Measurements from ENCODE around the gene SERGEF.

The SERGEF gene

DNA sequence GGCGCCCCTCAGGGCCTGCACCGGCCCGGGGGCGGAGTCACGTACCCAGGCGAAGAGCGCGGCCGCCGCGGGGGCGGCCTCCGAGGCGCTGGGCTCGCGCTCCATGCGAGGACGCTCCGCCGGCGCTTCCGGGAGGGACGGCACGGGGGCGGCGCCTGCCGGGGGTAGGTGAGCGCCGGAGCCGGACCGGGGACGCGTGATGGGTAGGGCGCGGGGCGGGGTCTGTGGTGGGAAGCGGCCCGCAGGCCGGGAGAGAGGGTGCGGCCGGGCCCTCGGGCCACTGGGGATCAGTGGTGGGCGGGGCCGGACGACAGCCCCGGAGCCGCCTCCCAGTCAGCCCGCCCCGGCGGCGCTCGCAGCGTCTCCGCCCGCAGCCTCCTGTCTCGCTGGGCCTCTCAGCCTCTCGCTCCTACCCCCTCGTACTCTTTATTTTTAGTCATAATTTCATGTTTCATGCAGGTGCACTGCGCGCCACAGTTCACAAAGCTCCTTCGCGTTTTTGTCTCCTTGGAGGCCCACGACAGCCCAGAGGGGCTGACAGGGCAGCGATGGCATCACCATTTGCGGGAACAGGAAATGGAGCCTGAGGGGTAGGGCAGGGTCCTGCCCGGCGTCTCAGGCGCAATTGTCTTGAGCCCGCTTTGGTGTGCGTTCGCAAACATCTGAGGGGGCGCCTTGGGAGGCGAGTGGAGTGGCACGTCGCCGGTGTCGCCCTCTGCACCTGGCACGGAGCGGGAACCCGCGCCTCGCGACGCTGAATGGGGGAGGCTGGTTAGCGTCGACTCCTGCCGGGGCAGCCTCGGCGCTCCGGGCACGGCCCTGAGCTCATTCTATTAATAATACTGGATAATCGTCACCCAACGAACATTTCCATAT lies at the start of gene SERGEF:
SERGEF (minus strand) TSS at position 142 of the 876 bp plus-strand sequence; CDS start at position 105, 37 bp downstream.
- peak; percentile 97 for DNase-seq

DNA sequence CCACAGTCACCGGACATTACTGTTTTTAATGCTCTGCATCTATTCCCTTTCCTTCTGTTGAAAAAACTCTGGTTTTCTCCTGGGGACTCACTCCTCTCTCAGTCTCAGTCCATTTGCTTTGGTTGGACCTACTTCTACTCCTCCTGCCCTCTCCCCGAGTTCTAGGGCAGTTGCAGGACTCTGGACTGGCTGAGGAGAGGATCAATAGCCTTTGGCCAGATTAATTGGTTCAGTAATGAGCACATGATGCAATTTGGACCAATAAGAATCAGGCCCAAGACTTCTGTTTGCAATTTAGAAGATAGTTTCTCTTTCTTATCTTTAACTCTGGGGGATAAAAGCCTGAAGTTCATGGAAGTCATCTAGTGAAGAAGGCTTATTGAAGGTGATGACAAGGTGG lies 48.5 kb upstream of the SERGEF start:
- no peak for DNase-seq

- peak; percentile 53 for DNase-seq
Measured at GRCh38 chr11:18056561-18057181, 43.8 kb upstream of the SERGEF start.

- DNase-seq = no peak
Measured at GRCh38 chr11:18054511-18055103, 41.8 kb upstream of the SERGEF start.

- no peak for DNase-seq
Measured at GRCh38 chr11:18050848-18051247, 38.0 kb upstream of the SERGEF start.

DNA sequence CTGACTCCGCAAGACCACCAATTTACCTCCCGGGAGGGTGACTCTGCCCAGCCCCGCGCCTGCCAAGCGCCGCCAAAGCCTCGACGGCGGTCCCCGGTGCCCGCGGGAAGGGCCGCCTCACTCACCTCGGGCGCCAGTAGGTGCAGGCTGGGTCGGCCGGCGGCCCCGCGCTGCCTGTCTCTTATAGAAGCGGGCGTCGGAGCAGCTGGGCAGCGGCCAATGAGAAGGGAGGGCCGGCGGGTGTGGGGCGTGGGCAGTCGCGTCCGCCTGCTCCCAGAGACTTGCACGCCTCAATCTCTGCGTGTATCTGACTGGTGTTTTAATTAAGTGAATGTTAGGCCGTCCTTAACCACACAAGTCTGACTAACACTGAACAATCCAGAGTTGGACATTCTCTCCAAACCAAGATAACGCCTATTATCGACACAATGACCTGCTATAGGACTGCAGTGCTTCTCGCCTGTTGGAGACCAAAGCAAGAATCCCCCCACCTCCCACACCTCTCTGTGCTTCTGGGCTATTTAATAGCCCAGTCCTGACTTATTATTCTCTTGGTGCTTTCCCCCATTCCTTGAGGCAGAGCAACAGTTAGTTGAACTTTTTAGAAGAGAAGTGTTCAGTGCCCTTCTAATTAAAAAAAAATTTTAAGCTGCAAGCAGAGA lies 33.4 kb upstream of the SERGEF start, which contains the start of gene TPH1:
TPH1 (minus strand) TSS at position 154 of the 662 bp plus-strand sequence. CDS start 5,507 bp downstream, outside the sequence.
- DNase-seq = peak; percentile 77

GRCh38 chr11:18036456-18036855 lies 23.6 kb upstream of the SERGEF start:
- no peak for DNase-seq

DNA sequence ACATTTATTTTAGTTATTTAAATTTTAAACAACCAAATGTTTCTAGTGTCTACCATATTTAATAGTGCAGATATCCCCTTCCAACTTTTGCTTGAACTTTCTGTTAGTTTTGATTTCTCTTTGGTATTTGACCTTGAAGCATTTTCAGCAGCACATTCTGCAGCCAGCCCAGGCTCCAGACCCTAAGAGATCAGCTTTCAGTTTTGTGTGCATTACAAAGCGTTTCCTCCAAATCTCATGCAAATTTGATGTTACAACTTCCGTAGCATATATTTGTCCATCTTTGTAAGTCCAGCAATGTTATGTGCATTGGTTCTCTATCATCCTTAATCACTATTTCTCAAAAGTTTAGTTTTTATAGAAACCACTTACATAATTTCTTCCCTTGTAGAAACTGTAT lies 14.6 kb upstream of the SERGEF start:
- no peak for DNase-seq

- no peak for DNase-seq
Measured at GRCh38 chr11:18022419-18022818, 9.6 kb upstream of the SERGEF start.

DNA sequence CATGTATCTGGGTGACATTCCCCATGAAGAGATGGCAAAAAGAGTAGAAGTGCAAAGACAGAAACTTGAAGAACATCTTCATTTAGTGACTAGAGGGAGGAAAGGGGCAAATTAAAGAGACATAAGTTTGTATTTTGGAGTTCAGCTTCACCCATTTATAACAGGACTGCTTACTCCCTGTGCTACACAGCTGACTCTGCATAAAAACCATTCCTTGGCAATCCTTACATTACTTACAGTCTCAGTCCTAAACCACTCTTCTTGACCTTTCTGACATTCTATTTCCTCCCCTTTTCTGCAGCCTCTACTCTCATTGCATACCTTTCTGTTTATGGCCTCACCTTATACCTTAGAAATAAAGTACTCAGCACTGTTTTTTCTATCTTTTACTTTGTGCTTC lies 6.8 kb upstream of the SERGEF start:
- DNase-seq = no peak

DNA sequence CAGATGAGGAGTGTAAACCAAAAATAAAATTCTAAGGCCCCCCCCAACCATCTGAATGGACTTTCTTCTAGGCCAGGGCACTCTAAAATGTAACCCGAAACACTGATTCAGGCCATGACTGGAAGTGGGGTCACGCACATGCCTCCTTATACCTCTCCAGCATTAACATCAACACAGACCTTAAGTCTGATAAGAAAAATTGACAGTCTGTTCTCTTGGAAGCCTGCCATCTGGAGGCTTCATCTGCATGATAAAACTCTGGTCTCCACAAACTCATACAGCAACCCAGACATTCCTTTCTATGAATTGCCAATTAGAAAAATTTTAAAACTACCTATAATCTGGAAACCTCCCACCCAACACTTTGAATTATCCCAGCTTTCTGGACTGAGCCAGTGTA lies 3.9 kb upstream of the SERGEF start:
- no peak for DNase-seq

GRCh38 chr11:18014876-18015275 lies 2.0 kb upstream of the SERGEF start:
- DNase-seq = no peak

GRCh38 chr11:18013790-18014507 lies 1.1 kb upstream of the SERGEF start:
- peak; percentile 48 for DNase-seq

GRCh38 chr11:18012122-18012905 lies 533 bp downstream of the SERGEF start:
- peak; percentile 75 for DNase-seq

GRCh38 chr11:18011633-18012032 lies 1.2 kb downstream of the SERGEF start:
- DNase-seq = peak; percentile 16

GRCh38 chr11:18010977-18011586 lies 1.8 kb downstream of the SERGEF start:
- peak; percentile 10 for DNase-seq

GRCh38 chr11:18010121-18010670 lies 2.7 kb downstream of the SERGEF start:
- DNase-seq = peak; percentile 3

- DNase-seq = no peak
Measured at GRCh38 chr11:18005376-18006129, 7.3 kb downstream of the SERGEF start.

GRCh38 chr11:18001191-18001590 lies 11.7 kb downstream of the SERGEF start:
- DNase-seq = no peak

DNA sequence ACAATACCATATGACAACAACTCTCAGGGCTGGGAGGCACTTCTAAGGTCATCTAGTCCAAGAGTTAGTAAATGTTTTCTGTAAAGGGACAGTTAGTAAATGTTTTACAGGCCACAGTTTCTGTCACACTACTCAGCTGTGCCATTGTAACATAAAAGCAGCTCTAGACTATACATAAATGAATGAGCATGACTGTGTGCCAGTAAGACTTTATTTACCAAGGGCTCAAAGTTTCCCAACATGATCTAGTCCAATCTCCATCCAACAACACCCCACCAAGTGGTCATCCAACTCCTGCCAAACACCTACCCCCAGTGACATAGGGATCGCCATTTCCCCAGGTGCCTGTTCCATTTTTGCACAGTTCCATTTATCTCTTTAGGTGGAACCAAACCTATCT lies 12.1 kb downstream of the SERGEF start:
- no peak for DNase-seq
